HepG2 (cell line): ENCODE results near the gene ACAP1. TPM values are rescaled to one million over a fixed set of nuclear protein-coding genes. Genes with fewer than 3 reads are reported as not detected.

ENCODE experiments used
- BCL3 ChIP-seq: sonication (generic); formaldehyde crosslinking; IDR thresholded peaks from 2 replicates; pipeline ENCODE4 v1.5.1; 2020; ENCODE audit warnings: mild to moderate bottlenecking, missing genetic modification reagents, moderate library complexity
- FOXA3 ChIP-seq: IDR thresholded peaks from 2 replicates; pipeline ENCODE4 v1.6.1; 2016; ENCODE audit warnings: missing genetic modification reagents, missing compliant biosample characterization
- HMGXB3 ChIP-seq: sonication (generic); formaldehyde crosslinking; IDR thresholded peaks from 2 replicates; pipeline ENCODE4 v1.4.0; 2020; ENCODE audit warnings: missing genetic modification reagents, borderline replicate concordance
- HNF1B ChIP-seq: sonication (generic); formaldehyde crosslinking; IDR thresholded peaks from 2 replicates; pipeline ENCODE4 v1.5.1; 2020; ENCODE audit warnings: mild to moderate bottlenecking, moderate library complexity, missing genetic modification reagents
- SOX6 ChIP-seq, 2 experiments: fragments of 450-650 bp in 1 of 2; sonication (generic) in 1 of 2; formaldehyde crosslinking in 1 of 2; IDR thresholded peaks; 2 replicates each; pipeline versions ENCODE4 v1.4.0 to v1.6.1; 2017 to 2020; ENCODE audit warnings: antibody characterized with exemption in 1 of 2, mild to moderate bottlenecking in 1 of 2, missing genetic modification reagents in 1 of 2
- SSRP1 ChIP-seq: IDR thresholded peaks from 2 replicates; pipeline ENCODE4 v1.6.1; 2016; ENCODE audit warnings: control low read depth
- YEATS2 ChIP-seq: sonication (generic); formaldehyde crosslinking; IDR thresholded peaks from 2 replicates; pipeline ENCODE4 v1.4.0; 2020; ENCODE audit warnings: missing genetic modification reagents, borderline replicate concordance
- ZNF337 ChIP-seq: sonication (generic); formaldehyde crosslinking; IDR thresholded peaks from 2 replicates; pipeline ENCODE4 v1.5.1; 2020; ENCODE audit warnings: missing genetic modification reagents, low read depth, mild to moderate bottlenecking, borderline replicate concordance
- ZNF513 ChIP-seq: sonication (generic); formaldehyde crosslinking; conservative IDR thresholded peaks from 2 replicates; pipeline ENCODE4 v1.5.0; 2020; ENCODE audit warnings: missing genetic modification reagents
- ZNF619 ChIP-seq: sonication (generic); formaldehyde crosslinking; IDR thresholded peaks from 2 replicates; pipeline ENCODE4 v1.4.0; 2020; ENCODE audit warnings: mild to moderate bottlenecking, missing genetic modification reagents
- ZNF891 ChIP-seq: sonication (generic); formaldehyde crosslinking; IDR thresholded peaks from 2 replicates; pipeline ENCODE4 v1.5.0; 2020; ENCODE audit warnings: mild to moderate bottlenecking, missing genetic modification reagents
- polyA plus RNA-seq, 8 experiments: library from polyadenylated mRNA; depleted of rRNA in 3 of 8; stranded (reverse) in 7 of 8; unstranded in 1 of 8; fragments of >200 nt; fragmentation: Illumina TruSeq in 4 of 8; extraction: Trizol in 4 of 8; gene quantifications; 2 replicates each; pipeline versions ENCODE4 v1.2.1 to v1.2.3, GENCODE V29; 2011 to 2016; ENCODE audit warnings: low read depth in 4 of 8, missing spikeins in 1 of 8, mixed read lengths in 1 of 8; ENCODE audit not compliant: insufficient read depth in 1 of 8
- total RNA-seq, 5 experiments: library from RNA; depleted of rRNA; stranded (reverse); fragments of >200 nt; fragmentation: Illumina TruSeq; extraction: Trizol; gene quantifications; 2 replicates each; pipeline ENCODE4 v1.2.3, GENCODE V29; 2016; ENCODE audit warnings: low read depth in 1 of 5
- TF ChIP-seq, protein P1 (sequence below): sonication (generic); formaldehyde crosslinking; IDR thresholded peaks from 2 replicates; pipeline ENCODE4 v1.4.0; 2020; ENCODE audit warnings: missing genetic modification reagents

ACAP1 gene
- total and polyA plus RNA-seq, 2 of the 13 experiments (the other 11 are each of a cell fraction or from before 2014, with no cell fraction given), result 1.3 to 2.5 TPM

GRCh38 chr17:7329374-7329996 lies 6.8 kb upstream of the ACAP1 start (continued):
- peak; percentile 83; the same call in 1 of the 2 replicates for TF ChIP-seq YEATS2 (CRISPR knock-in tag)
- TF ChIP-seq, protein P1, sequence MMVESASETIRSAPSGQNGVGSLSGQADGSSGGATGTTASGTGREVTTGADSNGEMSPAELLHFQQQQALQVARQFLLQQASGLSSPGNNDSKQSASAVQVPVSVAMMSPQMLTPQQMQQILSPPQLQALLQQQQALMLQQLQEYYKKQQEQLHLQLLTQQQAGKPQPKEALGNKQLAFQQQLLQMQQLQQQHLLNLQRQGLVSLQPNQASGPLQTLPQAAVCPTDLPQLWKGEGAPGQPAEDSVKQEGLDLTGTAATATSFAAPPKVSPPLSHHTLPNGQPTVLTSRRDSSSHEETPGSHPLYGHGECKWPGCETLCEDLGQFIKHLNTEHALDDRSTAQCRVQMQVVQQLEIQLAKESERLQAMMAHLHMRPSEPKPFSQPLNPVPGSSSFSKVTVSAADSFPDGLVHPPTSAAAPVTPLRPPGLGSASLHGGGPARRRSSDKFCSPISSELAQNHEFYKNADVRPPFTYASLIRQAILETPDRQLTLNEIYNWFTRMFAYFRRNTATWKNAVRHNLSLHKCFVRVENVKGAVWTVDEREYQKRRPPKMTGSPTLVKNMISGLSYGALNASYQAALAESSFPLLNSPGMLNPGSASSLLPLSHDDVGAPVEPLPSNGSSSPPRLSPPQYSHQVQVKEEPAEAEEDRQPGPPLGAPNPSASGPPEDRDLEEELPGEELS (CRISPR knock-in tag), result peak; percentile 63
- TF ChIP-seq BCL3 (CRISPR knock-in tag), result no peak
- TF ChIP-seq HMGXB3 (CRISPR knock-in tag), result no peak; the same call in none of the 2 replicates
- no peak for TF ChIP-seq FOXA3 (CRISPR knock-in tag)
- TF ChIP-seq ZNF619 (CRISPR knock-in tag), result peak; percentile 78; the same call in 1 of the 2 replicates
- TF ChIP-seq ZNF891, result 0 out of 2 replicates have a peak, but pooled peaks have one; percentile 55
- no peak for TF ChIP-seq SOX6 (IDR thresholded peaks at IDR 0.05)
- peak; percentile 63 for TF ChIP-seq SOX6 (CRISPR knock-in tag; IDR thresholded peaks at IDR 0.05)
- TF ChIP-seq HNF1B, result peak; percentile 88
- TF ChIP-seq SSRP1 (CRISPR knock-in tag), result no peak
- TF ChIP-seq ZNF513 (CRISPR knock-in tag), result no peak
- 0 out of 2 replicates have a peak, but pooled peaks have one; percentile 6 for TF ChIP-seq ZNF337 (CRISPR knock-in tag)
